H1 (cell line): ENCODE data around the gene C1orf116. TPM values are rescaled to one million over a fixed set of nuclear protein-coding genes. Genes with fewer than 3 reads are reported as not detected.

Experiments used
- NRF1 ChIP-seq: IDR thresholded peaks from 2 replicates; pipeline ENCODE4 v1.6.1; 2011; ENCODE audit warnings: mild to moderate bottlenecking, low read depth, low read length, improper control_type of control experiment
- RFX5 ChIP-seq: IDR thresholded peaks from 2 replicates; pipeline ENCODE4 v1.6.1; 2011; ENCODE audit warnings: low read depth, low read length, improper control_type of control experiment, borderline replicate concordance
- TCF12 ChIP-seq: IDR thresholded peaks from 2 replicates; pipeline ENCODE4 v1.6.1; 2011; ENCODE audit warnings: low read depth, mild to moderate bottlenecking, low read length
- polyA plus RNA-seq, 7 experiments: library from polyadenylated mRNA; depleted of rRNA in 3 of 7; stranded (reverse) in 5 of 7; unstranded in 2 of 7; fragments of >200 nt in 5 of 7; fragments of 200-250 nt in 2 of 7; gene quantifications; 1 replicate in 5 of 7; 2 replicates in 1 of 7; 4 replicates in 1 of 7; pipeline versions ENCODE4 v1.2.1 to v1.2.3, GENCODE V29; 2011 to 2013; ENCODE audit warnings: missing spikeins in 2 of 7, mixed read lengths in 2 of 7
- total RNA-seq: library from RNA; stranded (reverse); fragmentation: NEBNext Ultra II Directional; extraction: Animal tissue kit (Norgen Biotek cat#: 25700); gene quantifications from 2 replicates; pipeline ENCODE4 v1.2.1, GENCODE V29; 2021

Gene C1orf116
- total and polyA plus RNA-seq, 2 of the 8 experiments (the other 6 are each of a cell fraction or from before 2014, with no cell fraction given), result 2.2 to 3.9 TPM

GRCh38 chr1:207055386-207056001, 22.9 kb upstream of the C1orf116 start (continued):
- TF ChIP-seq NRF1, result no peak
- TF ChIP-seq RFX5, result no peak
- TF ChIP-seq TCF12, result no peak
